ENCODE data around the gene SRSF2.

Gene SRSF2, protein sequence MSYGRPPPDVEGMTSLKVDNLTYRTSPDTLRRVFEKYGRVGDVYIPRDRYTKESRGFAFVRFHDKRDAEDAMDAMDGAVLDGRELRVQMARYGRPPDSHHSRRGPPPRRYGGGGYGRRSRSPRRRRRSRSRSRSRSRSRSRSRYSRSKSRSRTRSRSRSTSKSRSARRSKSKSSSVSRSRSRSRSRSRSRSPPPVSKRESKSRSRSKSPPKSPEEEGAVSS

GRCh38 chr17:76737082-76737675, at the start of gene SRSF2:
Gene SRSF2, minus strand, starts transcription at chr17:76737331. Its CDS starts 171 bp downstream, at chr17:76737160.
- Histone ChIP-seq H3K4me1 (ENCODE audit: control insufficient read depth, insufficient read depth, low read length) (peaks cover 19% of the 10 kb centered on the region), H3K9me3 (ENCODE audit: control insufficient read depth, insufficient read depth, low read length) (no peaks in the 10 kb centered on the region), H3K4me3 (ENCODE audit: low read depth, low read length) (peak within 1 kb of the TSS; percentile 99), H3K36me3 (ENCODE audit: control insufficient read depth, insufficient read depth, low read length) (peaks cover 46% of the 10 kb centered on the region), H3K9ac (ENCODE audit: low read depth, low read length) (peak within 1 kb of the TSS; percentile 100), H3K27me3 (ENCODE audit: control insufficient read depth, insufficient read depth, low read length) (no peaks in the 10 kb centered on the region), H3K27ac (ENCODE audit: low read depth, low read length) (peak within 1 kb of the TSS; percentile 100)

DNA sequence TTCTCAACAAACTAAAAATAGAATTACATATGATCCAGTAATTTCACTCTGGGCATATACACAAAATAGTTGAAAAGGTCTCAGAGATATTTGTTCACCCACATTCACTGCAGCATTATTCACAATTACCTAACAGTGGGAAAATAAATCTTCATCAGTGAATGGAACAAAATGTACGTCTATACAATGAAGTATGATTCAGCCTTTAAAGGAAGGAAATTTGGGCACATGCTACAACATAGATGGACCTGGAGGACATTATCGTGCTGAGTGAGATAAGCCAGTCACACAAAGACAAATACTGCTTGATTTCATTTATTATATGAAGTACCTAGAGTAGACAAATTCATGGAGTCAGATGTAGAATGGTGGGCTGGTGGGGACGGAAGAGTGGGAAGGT, 47.8 kb upstream of the SRSF2 start:
- H3K4me1 ChIP-seq (ENCODE audit: control insufficient read depth, insufficient read depth, low read length): no peaks in the 10 kb centered on the region
- H3K27ac ChIP-seq (ENCODE audit: low read depth, low read length): no peak overlapping the region
- H3K9ac ChIP-seq (ENCODE audit: low read depth, low read length): no peak overlapping the region
- no peaks in the 10 kb centered on the region for H3K27me3 ChIP-seq (ENCODE audit: control insufficient read depth, insufficient read depth, low read length)
- peaks cover 5% of the 10 kb centered on the region; the same call in 1 of the 2 replicates for H3K36me3 ChIP-seq (ENCODE audit: control insufficient read depth, insufficient read depth, low read length)
- no peak overlapping the region for H3K4me3 ChIP-seq (ENCODE audit: low read depth, low read length)
- no peaks in the 10 kb centered on the region for H3K9me3 ChIP-seq (ENCODE audit: control insufficient read depth, insufficient read depth, low read length)

DNA sequence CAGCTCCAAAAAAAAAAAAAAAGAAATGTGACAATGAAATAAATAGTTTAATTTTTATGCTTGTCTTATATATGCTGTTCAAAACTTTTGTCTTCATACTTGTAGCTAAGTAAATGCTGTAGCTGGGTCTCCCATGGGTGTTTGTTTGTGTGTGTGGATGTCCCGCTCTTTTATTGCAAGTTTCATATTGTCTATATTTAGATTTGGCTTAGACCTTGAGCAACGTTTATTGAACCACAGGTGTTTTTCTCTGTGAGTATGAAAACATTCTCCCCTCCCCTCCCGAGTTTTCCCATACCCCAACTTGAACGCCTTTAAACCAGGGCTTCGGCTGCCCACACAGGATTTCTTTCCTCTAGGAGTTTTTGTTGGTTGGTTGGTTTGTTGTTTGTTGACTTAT, 46.0 kb upstream of the SRSF2 start:
- Histone ChIP-seq H3K36me3 (ENCODE audit: control insufficient read depth, insufficient read depth, low read length) (peaks cover 13% of the 10 kb centered on the region), H3K27ac (ENCODE audit: low read depth, low read length) (no peak overlapping the region), H3K4me1 (ENCODE audit: control insufficient read depth, insufficient read depth, low read length) (no peaks in the 10 kb centered on the region), H3K27me3 (ENCODE audit: control insufficient read depth, insufficient read depth, low read length) (no peaks in the 10 kb centered on the region), H3K9ac (ENCODE audit: low read depth, low read length) (no peak overlapping the region), H3K9me3 (ENCODE audit: control insufficient read depth, insufficient read depth, low read length) (no peaks in the 10 kb centered on the region), H3K4me3 (ENCODE audit: low read depth, low read length) (no peak overlapping the region)

DNA sequence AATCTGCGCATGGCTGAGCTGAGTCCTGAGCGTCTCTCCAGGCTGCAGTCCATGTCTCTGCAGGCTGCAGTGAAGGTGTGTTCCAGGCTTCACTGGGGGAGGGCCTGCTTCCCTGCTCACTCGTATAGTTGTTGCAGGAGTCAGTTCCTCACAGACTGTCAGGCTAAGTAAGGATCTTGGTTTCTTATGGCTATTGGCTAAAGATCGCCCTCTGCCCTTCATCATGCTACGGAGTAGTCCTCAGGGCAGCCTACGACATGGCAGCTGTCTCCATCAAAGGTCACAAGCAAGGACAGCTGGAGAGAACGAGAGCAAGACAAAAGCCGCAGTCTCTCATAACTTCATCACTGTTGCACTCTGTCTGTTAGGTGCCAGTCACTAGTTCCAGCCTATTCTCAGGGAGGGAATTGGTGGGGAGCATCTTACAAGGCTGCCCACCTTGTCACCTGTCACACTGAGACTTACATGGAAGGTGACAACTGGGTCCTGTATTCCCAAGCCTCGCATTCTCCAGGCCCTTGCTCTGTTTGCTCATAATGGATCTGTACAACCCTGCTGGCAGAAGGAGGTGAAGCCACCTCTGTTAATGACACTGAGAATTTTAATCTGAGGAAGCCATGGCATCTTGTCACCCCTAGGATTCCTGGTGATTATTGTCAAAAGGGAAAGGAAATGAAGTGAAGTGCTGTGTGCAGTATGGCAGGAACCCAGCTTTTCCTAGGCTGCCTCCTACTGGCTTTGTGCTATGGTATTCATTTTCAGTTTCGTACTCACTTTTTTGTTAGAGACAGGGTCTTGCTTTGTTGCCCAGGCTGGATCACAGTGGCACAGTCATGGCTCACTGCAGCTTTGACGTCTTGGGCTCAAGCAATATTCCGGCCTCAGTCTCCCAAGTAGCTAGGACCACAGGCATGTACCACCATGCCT, 44.2 kb upstream of the SRSF2 start:
- H3K27ac ChIP-seq (ENCODE audit: low read depth, low read length): no peak overlapping the region
- no peaks in the 10 kb centered on the region for H3K27me3 ChIP-seq (ENCODE audit: control insufficient read depth, insufficient read depth, low read length)
- no peak overlapping the region for H3K4me3 ChIP-seq (ENCODE audit: low read depth, low read length)
- H3K4me1 ChIP-seq (ENCODE audit: control insufficient read depth, insufficient read depth, low read length): no peaks in the 10 kb centered on the region
- peaks cover 18% of the 10 kb centered on the region for H3K36me3 ChIP-seq (ENCODE audit: control insufficient read depth, insufficient read depth, low read length)
- H3K9ac ChIP-seq (ENCODE audit: low read depth, low read length): no peak overlapping the region
- H3K9me3 ChIP-seq (ENCODE audit: control insufficient read depth, insufficient read depth, low read length): no peaks in the 10 kb centered on the region

DNA sequence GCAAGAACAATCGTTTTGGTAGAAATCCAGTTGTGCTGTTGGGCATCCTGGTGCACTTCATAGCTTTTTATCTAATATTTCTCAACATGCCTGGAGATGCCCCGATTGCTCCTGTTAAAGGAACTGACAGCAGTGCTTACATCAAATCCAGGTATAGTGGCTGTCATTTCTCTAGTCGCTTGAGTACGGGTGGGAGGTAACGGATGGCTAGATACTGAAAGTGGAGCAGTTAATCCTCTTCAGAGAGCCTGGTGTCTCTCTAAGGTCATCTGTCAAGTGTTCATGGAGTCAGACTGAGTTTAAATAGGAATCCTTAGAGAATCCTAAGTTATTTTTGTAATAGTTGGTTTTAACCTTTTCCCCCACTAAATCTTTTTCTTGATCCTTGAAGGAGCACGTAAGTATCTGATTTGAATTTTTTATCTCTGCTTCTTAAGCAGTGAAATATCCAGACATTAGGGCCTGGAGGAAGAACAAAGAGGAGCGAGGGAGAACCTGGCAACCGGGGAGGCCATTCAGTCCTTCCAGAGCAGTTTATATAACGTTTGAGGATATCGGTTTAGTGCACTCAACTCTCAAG, 38.0 kb upstream of the SRSF2 start:
- Histone ChIP-seq H3K27ac (ENCODE audit: low read depth, low read length) (no peak overlapping the region), H3K4me1 (ENCODE audit: control insufficient read depth, insufficient read depth, low read length) (no peaks in the 10 kb centered on the region), H3K9me3 (ENCODE audit: control insufficient read depth, insufficient read depth, low read length) (no peaks in the 10 kb centered on the region), H3K4me3 (ENCODE audit: low read depth, low read length) (no peak overlapping the region), H3K9ac (ENCODE audit: low read depth, low read length) (no peak overlapping the region), H3K36me3 (ENCODE audit: control insufficient read depth, insufficient read depth, low read length) (peaks cover 36% of the 10 kb centered on the region), H3K27me3 (ENCODE audit: control insufficient read depth, insufficient read depth, low read length) (no peaks in the 10 kb centered on the region)

DNA sequence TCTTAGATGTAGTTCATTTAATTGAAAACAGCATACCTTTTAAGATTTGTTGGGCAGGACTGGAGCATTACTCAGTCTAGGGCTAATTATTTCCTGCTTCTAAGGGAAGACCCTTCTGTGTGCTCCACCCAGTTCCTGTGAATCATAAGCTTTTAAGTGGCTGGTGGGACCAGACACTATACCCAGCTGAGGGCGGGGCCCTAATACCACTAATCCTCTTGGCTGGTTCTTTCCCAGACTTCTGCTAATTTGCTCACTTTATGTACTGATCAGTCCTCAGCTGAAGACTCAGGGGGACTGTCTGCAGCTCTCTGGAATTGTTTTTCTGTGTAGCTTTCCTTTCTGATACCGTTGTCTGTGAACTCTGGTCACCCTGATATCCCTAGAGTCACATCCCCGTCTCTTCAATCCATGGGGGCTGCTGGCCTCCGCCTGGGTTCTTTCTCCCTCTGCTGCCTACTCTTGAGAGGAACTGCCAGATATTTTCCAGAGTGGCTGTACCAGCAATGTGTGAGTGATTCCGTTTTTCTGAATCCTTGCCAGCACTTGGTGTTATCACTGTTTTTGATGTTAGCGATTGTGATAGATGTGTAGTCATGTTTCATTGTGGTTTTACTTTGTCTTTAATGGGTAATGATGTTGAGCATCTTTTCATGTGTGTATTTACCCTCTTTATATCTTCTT, 35.9 kb upstream of the SRSF2 start:
- no peak overlapping the region for H3K9ac ChIP-seq (ENCODE audit: low read depth, low read length)
- H3K9me3 ChIP-seq (ENCODE audit: control insufficient read depth, insufficient read depth, low read length): no peaks in the 10 kb centered on the region
- no peaks in the 10 kb centered on the region for H3K4me1 ChIP-seq (ENCODE audit: control insufficient read depth, insufficient read depth, low read length)
- no peak overlapping the region for H3K4me3 ChIP-seq (ENCODE audit: low read depth, low read length)
- no peak overlapping the region for H3K27ac ChIP-seq (ENCODE audit: low read depth, low read length)
- H3K36me3 ChIP-seq (ENCODE audit: control insufficient read depth, insufficient read depth, low read length): peaks cover 26% of the 10 kb centered on the region; the same call in 1 of the 2 replicates
- no peaks in the 10 kb centered on the region for H3K27me3 ChIP-seq (ENCODE audit: control insufficient read depth, insufficient read depth, low read length)

DNA sequence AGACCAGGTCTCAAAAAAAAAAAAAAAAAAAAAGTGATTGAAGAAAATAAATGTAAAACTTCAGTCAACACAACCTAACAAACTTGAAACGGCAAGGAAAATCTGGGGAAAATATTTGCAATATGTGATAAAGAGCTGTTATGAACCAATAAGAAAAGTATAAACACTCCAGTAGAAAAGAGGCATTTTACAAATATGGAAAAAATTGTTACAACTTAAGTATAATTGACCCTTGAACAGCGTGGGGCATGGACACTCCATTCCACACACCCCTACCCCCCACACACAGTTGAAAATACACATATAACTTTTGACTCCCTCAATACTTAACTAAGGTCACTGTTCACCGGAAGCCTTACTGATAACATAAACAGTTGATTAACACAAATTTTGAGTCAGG, 21.4 kb upstream of the SRSF2 start:
- no peaks in the 10 kb centered on the region for H3K4me1 ChIP-seq (ENCODE audit: control insufficient read depth, insufficient read depth, low read length)
- H3K36me3 ChIP-seq (ENCODE audit: control insufficient read depth, insufficient read depth, low read length): peaks cover 16% of the 10 kb centered on the region
- H3K27ac ChIP-seq (ENCODE audit: low read depth, low read length): no peak overlapping the region
- no peak overlapping the region for H3K9ac ChIP-seq (ENCODE audit: low read depth, low read length)
- H3K9me3 ChIP-seq (ENCODE audit: control insufficient read depth, insufficient read depth, low read length): no peaks in the 10 kb centered on the region
- H3K27me3 ChIP-seq (ENCODE audit: control insufficient read depth, insufficient read depth, low read length): no peaks in the 10 kb centered on the region
- no peak overlapping the region for H3K4me3 ChIP-seq (ENCODE audit: low read depth, low read length)

GRCh38 chr17:76757256-76757655, 20.1 kb upstream of the SRSF2 start:
- Histone ChIP-seq H3K4me3 (ENCODE audit: low read depth, low read length) (no peak overlapping the region), H3K27me3 (ENCODE audit: control insufficient read depth, insufficient read depth, low read length) (no peaks in the 10 kb centered on the region), H3K9ac (ENCODE audit: low read depth, low read length) (no peak overlapping the region), H3K9me3 (ENCODE audit: control insufficient read depth, insufficient read depth, low read length) (no peaks in the 10 kb centered on the region), H3K27ac (ENCODE audit: low read depth, low read length) (no peak overlapping the region), H3K36me3 (ENCODE audit: control insufficient read depth, insufficient read depth, low read length) (peaks cover 16% of the 10 kb centered on the region), H3K4me1 (ENCODE audit: control insufficient read depth, insufficient read depth, low read length) (no peaks in the 10 kb centered on the region)

- no peaks in the 10 kb centered on the region for H3K9me3 ChIP-seq (ENCODE audit: control insufficient read depth, insufficient read depth, low read length)
- H3K36me3 ChIP-seq (ENCODE audit: control insufficient read depth, insufficient read depth, low read length): peaks cover 16% of the 10 kb centered on the region
- no peaks in the 10 kb centered on the region for H3K4me1 ChIP-seq (ENCODE audit: control insufficient read depth, insufficient read depth, low read length)
Measured at GRCh38 chr17:76755285-76755684, 18.2 kb upstream of the SRSF2 start.

GRCh38 chr17:76753061-76753961, 16.2 kb upstream of the SRSF2 start:
- Histone ChIP-seq H3K4me3 (ENCODE audit: low read depth, low read length) (no peak overlapping the region), H3K9ac (ENCODE audit: low read depth, low read length) (no peak overlapping the region), H3K9me3 (ENCODE audit: control insufficient read depth, insufficient read depth, low read length) (no peaks in the 10 kb centered on the region), H3K4me1 (ENCODE audit: control insufficient read depth, insufficient read depth, low read length) (no peaks in the 10 kb centered on the region), H3K36me3 (ENCODE audit: control insufficient read depth, insufficient read depth, low read length) (peaks cover 19% of the 10 kb centered on the region), H3K27me3 (ENCODE audit: control insufficient read depth, insufficient read depth, low read length) (no peaks in the 10 kb centered on the region), H3K27ac (ENCODE audit: low read depth, low read length) (no peak overlapping the region)

More at GRCh38 chr17:76755285-76755684, 18.2 kb upstream of the SRSF2 start:
- no peak overlapping the region for H3K4me3 ChIP-seq (ENCODE audit: low read depth, low read length)
- no peak overlapping the region for H3K27ac ChIP-seq (ENCODE audit: low read depth, low read length)
- no peaks in the 10 kb centered on the region for H3K27me3 ChIP-seq (ENCODE audit: control insufficient read depth, insufficient read depth, low read length)
- no peak overlapping the region for H3K9ac ChIP-seq (ENCODE audit: low read depth, low read length)

All from HUES48 (cell line).